NCI-H2171 treated with DMSO at 0.1 percent for 48 hours (cell line): ENCODE data around the gene PRDX1.

ENCODE experiments used
- DNase-seq: peaks from one replicate; lab custom pipeline; 2025; lab: John Stamatoyannopoulos, UW

The PRDX1 gene

GRCh38 chr1:45521413-45522323 lies at the start of gene PRDX1:
Gene PRDX1 (minus strand): TSS chr1:45521884. CDS start chr1:45519043, 2,841 bp downstream.
- peak; percentile 82 for DNase-seq

GRCh38 chr1:45570631-45571030 lies 48.9 kb upstream of the PRDX1 start:
- DNase-seq: no peak

GRCh38 chr1:45569962-45570581 lies 48.4 kb upstream of the PRDX1 start:
- DNase-seq: peak; percentile 70

DNA sequence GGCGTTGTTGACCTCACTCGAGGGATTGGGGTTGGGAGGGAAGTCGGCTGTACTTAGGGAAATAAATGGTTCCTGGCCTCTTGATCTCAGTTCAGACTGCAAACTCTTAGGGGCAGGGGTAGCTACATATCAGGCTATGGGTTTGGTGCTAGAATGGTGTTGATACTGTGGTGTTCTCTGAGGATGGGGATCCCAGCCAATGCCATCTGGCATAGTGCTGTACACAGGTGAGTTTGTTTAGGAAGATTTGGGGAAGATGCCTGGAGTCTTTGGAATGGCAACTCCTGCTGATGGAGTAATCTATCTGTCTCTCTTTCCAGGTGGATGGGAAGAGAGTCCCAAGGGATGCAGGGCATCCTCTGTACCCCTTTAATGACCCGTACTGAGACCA lies 47.9 kb upstream of the PRDX1 start:
- DNase-seq: peak; percentile 52

GRCh38 chr1:45568421-45568820 lies 46.7 kb upstream of the PRDX1 start:
- DNase-seq: no peak

- DNase-seq: no peak
These were observed 46.2 kb upstream of the PRDX1 start for GRCh38 chr1:45567911-45568310.

GRCh38 chr1:45566722-45567121 lies 45.0 kb upstream of the PRDX1 start:
- no peak for DNase-seq

- no peak for DNase-seq
These were observed 42.2 kb upstream of the PRDX1 start for GRCh38 chr1:45563843-45564242.

DNA sequence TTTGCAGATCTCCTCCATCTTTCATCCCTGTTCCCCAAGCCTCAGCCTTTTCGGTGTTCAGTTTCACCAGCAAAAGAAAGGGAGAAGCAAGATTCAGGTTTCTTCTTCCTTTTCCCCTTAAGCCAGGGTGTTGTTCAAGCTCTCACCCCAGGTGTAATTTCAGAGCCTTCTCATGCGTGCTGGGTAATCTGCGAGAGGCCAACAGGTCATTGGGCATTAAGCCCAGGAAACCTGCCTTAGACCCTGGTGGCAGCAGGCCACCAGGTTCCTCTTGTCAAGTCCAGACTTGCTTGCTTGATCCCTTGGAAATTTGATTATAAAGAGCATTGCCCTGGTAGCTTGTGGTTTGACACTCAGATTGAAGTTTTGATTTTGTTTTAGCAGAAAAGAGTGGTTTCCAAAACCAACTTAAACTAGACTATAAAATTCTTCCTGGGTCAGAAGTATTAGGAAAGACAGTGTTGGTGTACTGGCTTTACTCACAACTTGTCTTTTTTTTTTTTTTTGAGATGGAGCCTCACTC lies 35.8 kb upstream of the PRDX1 start:
- DNase-seq: peak; percentile 39

- no peak for DNase-seq
These were observed 32.5 kb upstream of the PRDX1 start for GRCh38 chr1:45554198-45554597.

DNA sequence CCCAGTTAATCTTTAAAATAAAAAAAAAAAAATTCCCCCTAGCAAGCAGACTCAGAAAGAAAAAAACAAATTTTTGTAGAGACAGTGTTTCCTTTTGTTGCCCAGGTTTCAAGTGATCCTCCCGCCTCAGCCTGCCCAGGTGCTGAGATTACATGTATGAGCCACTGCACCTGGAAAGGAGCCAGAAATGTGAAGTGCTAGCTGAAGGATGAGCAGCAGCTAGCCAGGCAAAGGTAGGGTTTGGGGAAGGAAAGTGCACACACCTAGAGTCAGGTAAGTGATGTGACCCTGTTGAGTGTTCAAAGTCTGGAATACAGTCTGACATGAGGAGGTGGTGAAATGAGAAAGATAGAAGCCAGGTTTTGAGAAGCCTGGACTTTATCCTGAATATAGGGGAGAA lies 30.6 kb upstream of the PRDX1 start:
- peak; percentile 77 for DNase-seq

GRCh38 chr1:45551684-45552083 lies 30.0 kb upstream of the PRDX1 start:
- DNase-seq: no peak

GRCh38 chr1:45550401-45551351 lies 29.0 kb upstream of the PRDX1 start, which contains the start of gene AKR1A1:
Gene AKR1A1 (plus strand): TSS chr1:45550826. CDS start chr1:45561795, 10,969 bp downstream.
- DNase-seq: peak; percentile 93

DNA sequence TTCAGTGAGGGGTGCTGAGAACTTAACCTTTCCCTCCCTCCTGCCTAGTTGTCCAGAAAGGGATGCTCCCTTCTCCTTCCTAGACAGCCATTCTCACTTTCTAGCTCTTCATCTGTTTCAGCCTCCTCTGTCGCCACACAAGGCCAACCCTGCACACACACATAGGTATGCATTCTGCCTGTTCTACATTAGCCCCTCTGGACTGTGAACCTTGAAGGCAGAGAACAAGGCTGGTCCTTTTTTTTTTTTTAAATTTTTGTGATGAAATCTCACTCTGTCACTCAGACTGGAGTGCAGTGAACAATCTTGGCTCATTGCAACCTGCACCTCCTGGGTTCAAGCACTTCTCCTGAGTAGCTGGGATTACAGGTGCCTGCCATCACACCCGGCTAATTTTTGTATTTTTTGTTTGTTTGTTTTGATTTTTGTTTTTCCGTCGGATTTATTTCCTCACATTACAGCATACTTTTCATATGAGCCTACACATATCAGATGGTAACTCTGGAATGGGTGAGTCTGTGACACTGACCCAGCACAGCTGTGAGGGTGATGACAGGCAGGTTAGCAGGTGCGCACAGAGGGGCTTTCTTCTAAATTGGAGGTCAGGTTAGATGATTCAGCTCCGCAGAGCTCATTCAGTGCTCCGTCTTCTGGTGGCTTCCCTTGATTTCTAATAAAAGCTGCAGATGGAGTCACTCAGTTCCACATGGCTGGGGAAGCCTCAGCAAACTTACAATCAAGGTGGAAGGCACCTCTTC lies 24.0 kb upstream of the PRDX1 start:
- DNase-seq: no peak

DNA sequence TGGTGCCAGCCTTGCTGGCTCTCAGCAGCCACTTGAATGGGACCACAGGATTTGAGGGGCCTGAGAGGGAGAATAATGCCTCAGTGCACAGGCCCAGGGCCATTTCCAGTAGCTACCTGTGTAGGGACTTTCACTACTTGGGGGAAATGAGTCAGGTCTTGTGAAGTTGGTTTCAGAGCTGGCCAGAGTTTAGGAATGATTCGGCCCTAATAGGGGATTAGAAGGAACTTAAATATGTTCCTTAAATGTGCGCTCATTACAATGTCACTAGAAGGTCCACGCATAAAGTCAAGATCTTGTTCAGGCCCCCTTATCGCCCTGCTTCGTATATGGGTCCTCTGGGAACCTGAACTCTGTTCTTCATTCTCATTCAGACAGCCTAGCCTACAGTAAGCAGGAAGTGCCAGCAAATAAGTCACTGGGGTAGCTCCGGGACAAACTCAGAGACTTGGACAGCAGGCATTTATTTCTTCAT lies 23.4 kb upstream of the PRDX1 start:
- no peak for DNase-seq

DNA sequence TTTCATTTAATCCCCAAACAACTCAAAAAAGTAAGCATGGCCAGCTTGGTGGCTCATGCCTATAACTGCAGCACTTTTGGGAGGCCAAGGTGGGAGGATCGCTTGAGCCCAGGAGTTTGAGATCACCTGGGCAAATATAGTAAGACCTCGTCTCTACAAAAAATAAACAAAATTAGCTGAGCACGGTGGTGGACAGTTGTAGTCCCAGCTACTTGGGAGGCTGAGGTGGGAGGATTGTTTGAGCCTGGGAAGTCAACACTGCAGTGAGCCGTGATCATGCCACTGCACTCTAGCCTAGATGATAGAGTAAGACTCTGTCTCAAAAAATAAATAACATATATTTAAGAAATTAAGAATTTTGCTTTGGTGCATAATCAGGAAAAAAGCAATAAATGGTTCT lies 22.8 kb upstream of the PRDX1 start:
- DNase-seq: no peak

DNA sequence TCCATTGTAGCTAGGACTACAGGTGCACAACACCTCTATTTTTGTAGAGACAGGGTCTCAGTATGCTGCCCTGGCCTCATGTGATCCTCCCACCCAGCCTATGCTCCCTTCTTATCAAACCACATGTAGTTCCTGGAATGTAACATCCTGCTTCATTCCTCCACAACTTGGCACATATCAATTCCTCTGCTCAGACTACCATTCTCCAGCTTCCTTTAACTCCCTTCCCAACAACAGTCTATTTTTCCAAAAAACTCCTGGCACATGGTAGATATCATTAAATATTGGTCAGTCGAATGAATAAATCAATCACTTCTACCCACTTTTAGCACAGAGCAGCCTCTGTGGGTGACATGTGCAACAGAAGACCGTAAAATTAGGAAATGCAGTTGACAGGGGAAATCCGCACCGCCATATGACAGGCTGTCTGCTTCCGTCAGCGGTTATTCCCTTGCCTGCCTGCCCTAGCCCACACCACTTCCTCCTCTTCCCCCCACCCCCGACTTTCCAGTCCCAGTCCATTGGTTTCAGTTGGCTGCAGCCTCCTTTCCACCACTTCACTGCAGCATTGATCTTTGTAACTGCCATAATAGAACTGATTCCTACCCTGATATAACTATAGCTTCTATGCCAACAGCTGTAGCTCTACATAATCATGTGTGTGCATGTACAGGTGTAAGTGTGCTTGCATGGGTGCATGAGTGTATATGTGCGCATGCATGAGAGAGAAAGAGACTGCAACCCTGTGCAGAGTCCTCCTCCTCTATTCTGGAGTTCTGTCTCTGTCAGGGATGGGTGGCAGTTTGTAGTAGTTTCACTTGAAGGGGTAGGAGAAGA lies 22.1 kb upstream of the PRDX1 start:
- no peak for DNase-seq

DNA sequence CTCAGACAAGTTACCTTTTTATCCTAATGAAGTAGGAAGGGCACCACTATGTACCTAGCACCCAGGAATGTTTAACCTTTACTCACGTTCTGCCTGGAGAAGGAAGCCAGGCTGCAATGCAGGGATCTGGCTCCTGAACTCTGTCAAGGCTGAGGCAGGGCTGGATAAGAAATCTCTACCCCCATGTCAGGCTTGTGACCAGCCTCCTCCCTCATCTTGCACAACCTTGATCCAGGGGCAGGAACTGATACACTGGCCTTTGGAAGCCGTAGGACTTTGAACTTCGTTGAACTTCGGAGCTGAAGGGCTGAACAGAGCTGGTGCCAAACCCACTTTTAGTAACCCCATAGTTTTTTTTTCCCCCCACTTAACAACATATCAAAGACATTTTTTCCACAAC lies 20.9 kb upstream of the PRDX1 start:
- DNase-seq: no peak

DNA sequence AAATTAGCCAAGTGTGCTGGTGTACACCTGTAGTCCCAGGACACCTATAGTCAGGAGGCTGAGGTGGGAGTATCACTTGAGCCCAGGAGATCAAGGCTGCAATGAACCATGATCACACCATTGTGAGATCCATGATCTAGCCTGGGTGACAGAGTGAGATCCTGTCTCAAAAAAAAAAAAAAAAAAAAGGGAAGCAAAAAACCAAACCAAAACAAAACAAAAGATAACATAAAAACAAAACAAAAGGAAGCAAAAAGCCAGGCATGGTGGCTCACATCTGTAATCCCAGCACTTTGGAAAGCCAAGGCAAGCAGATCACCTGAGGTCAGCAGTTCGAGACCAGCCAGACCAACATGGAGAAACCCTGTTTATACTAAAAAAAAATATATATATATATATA lies 19.5 kb upstream of the PRDX1 start:
- DNase-seq: no peak

GRCh38 chr1:45536886-45537285 lies 15.2 kb upstream of the PRDX1 start:
- DNase-seq: no peak
